ENCODE results near the gene PDLIM5.

PDLIM5 gene

GRCh38 chr4:94430406-94430805, 21.3 kb upstream of the PDLIM5 start:
- no peak for DNase-seq

- no peak for DNase-seq
Measured at GRCh38 chr4:94431388-94431787, 20.4 kb upstream of the PDLIM5 start.

- DNase-seq, result no peak
Measured at GRCh38 chr4:94434505-94434904, 17.2 kb upstream of the PDLIM5 start.

GRCh38 chr4:94435874-94436273, 15.9 kb upstream of the PDLIM5 start:
- no peak for DNase-seq

GRCh38 chr4:94436512-94436911, 15.2 kb upstream of the PDLIM5 start:
- no peak for DNase-seq

GRCh38 chr4:94439606-94440005, 12.1 kb upstream of the PDLIM5 start:
- DNase-seq, result no peak

GRCh38 chr4:94441838-94442237, 9.9 kb upstream of the PDLIM5 start:
- DNase-seq, result no peak

GRCh38 chr4:94442251-94442650, 9.5 kb upstream of the PDLIM5 start:
- no peak for DNase-seq

- DNase-seq, result no peak
Measured at GRCh38 chr4:94446386-94446785, 5.4 kb upstream of the PDLIM5 start.

GRCh38 chr4:94447754-94448411, 3.9 kb upstream of the PDLIM5 start:
- no peak for DNase-seq

- no peak for DNase-seq
Measured at GRCh38 chr4:94448815-94449375, 2.8 kb upstream of the PDLIM5 start.

- DNase-seq, result no peak
Measured at GRCh38 chr4:94451051-94451694, 569 bp upstream of the PDLIM5 start.

- DNase-seq, result peak; percentile 89
Measured at GRCh38 chr4:94452476-94453371, 982 bp downstream of the PDLIM5 start.

GRCh38 chr4:94453391-94453963, 1.7 kb downstream of the PDLIM5 start:
- no peak for DNase-seq

GRCh38 chr4:94454405-94454804, 2.7 kb downstream of the PDLIM5 start:
- DNase-seq, result no peak

- DNase-seq, result no peak
Measured at GRCh38 chr4:94455081-94455480, 3.3 kb downstream of the PDLIM5 start.

- DNase-seq, result no peak
Measured at GRCh38 chr4:94457692-94458106, 6.0 kb downstream of the PDLIM5 start.

- DNase-seq, result no peak
Measured at GRCh38 chr4:94458682-94459081, 6.9 kb downstream of the PDLIM5 start.

- no peak for DNase-seq
Measured at GRCh38 chr4:94459462-94460161, 7.9 kb downstream of the PDLIM5 start.

GRCh38 chr4:94461506-94461905, 9.8 kb downstream of the PDLIM5 start:
- DNase-seq, result no peak

- no peak for DNase-seq
Measured at GRCh38 chr4:94462572-94462971, 10.8 kb downstream of the PDLIM5 start.

- no peak for DNase-seq
Measured at GRCh38 chr4:94463771-94464170, 12.0 kb downstream of the PDLIM5 start.
